Thyroid gland (tissue), 4 donors: ENCODE measurements around the gene TPK1.

ENCODE experiments used
- CTCF ChIP-seq, 6 experiments: fragments of 200-600 bp in 3 of 6; fragments of 450-650 bp in 3 of 6; sonication (generic) in 3 of 6; IDR thresholded peaks; one replicate each; pipeline ENCODE4 v1.5.1; 2016 to 2019; ENCODE audit warnings: antibody characterized with exemption in 6 of 6, mild to moderate bottlenecking in 2 of 6, inconsistent platforms in 1 of 6, moderate library complexity in 1 of 6
- POLR2A ChIP-seq, 2 donors: fragments of 450-650 bp; IDR thresholded peaks; one replicate each; pipeline ENCODE4 v1.6.1; 2017; ENCODE audit warnings: antibody characterized with exemption in 2 of 2, mild to moderate bottlenecking in 2 of 2, moderate library complexity in 1 of 2

- TF ChIP-seq POLR2A (IDR thresholded peaks at IDR 0.05), result no peak
- no peak for TF ChIP-seq CTCF (IDR thresholded peaks at IDR 0.05)
Measured at GRCh38 chr7:144656965-144657517, 178.8 kb downstream of the TPK1 start.
